Stimulated activated CD4-positive, alpha-beta T cell treated with anti-CD3 and anti-CD28 coated beads, Interleukin-15, amount 100 ng/mL, for 1 hour (primary cell): ENCODE measurements around the gene RIMBP2.

Source experiments
- DNase-seq, 2 donors: peaks; one replicate each; pipeline ENCODE4 v3.0.0-alpha.2; 2020; ENCODE audit warnings: low read depth in 1 of 2, low spot score in 1 of 2

Gene RIMBP2

DNA sequence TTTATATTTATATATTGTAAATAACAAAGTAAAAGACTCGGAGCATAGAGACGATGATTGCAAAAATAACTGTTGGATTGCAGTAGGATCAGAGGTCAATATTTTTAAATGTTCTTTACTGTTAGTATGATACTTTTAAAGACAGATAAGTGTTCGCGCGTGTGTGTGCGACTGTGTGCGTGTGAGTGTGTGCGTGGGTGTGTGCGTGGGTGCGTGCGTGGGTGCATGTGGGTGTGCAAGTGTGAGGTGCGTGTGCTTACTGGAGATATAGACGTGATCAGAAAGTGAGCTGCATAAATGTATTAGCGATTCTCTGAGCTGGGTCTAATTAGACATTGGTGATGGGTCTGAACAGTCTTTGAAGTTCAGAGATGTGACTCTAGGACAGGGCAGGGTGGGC is 142.9 kb downstream of the RIMBP2 start:
- DNase-seq = no peak

DNA sequence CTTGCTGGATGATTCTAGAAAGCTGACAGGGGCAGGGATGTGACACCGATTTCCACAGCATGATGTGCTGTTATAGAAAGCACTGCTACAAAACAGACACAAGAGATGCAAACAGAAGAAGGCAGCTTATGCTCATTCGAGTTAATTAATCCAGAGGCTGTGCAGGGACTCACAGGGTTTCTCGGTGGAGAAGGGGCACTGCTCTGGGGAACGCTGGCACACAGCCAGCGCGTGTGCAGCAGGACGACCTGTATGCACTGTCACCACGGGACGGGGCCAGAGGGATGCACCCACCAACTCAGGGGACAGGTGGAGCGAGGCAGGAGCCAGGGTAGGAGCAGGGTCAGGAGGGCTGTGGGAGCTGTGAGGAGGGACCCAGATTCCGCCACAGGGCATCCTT is 143.5 kb downstream of the RIMBP2 start:
- DNase-seq = no peak

DNA sequence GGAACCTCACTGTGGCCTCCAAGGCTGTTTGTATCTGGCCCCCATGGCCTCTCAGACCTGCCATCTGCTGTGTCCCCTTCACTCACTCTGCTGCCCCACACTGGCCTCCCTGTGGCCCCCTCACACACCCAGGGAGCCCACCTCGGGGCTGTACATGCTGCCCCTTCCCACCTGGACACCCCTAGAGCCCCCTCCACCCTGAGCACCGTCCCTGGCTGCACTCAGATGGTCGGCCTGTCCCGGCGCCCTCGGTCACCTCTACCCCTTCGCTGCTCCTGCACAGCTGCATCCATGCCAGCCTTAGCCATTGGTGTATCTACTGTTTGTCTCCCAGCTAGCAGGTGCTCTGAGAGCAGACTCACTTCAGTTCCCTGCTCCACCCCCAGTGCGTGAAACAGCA is 144.4 kb downstream of the RIMBP2 start:
- no peak for DNase-seq

DNA sequence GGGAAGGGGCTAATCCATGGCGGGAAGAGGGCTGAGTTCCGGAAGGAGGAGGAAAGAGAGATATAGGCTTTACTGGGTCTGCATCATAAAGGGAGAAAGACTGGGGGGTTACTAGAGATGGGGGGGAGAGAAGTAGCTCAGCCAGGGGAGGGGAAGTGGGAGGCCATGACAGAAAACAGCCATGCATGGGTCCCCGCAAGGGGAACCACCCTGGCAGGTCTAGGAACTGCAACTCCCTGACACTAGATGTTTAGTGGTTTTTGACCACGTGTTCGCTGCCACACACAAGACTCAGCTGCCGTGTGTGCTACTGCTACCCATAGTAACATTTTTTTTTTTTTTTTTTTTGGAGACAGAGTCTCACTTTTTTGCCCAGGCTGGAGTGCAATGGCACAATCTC is 145.0 kb downstream of the RIMBP2 start:
- no peak for DNase-seq

DNA sequence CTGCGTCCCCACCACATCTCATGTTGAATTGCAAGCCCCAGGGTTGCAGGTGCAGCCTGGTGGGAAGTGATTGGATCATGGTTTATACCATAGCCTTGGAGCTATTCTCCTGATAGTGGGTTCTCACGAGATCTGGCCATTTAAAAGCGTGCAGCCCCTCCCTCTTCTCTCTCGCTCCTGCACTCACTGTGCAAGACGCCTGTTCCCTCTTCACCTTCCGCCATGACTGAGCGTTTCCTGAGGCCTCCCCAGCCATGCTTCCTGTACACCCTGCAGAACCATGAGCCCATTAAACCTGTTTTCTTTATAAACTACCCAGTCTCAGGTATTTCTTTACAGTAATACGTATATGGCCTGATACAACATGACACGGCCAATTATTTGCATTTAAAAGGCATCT is 146.6 kb downstream of the RIMBP2 start:
- DNase-seq = no peak

DNA sequence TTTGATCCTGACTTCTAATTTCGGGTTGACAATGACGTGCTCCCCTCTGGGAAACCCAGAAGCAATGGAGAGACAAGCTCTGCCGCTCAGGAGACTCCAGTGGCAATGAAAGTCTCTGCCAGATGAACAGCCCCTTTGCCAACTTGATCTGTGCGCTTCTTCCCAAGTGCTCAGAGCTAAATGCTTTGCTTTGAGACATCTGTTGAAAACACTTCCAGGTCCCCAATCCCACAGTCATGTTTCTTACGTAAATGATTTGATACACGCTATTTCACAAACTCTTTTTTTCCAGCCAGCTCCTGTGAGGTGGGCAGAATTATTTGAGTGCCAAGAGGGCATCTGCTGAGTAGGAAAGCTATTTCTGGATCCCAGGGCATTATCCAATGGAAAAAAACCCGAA is 147.6 kb downstream of the RIMBP2 start:
- DNase-seq = no peak

DNA sequence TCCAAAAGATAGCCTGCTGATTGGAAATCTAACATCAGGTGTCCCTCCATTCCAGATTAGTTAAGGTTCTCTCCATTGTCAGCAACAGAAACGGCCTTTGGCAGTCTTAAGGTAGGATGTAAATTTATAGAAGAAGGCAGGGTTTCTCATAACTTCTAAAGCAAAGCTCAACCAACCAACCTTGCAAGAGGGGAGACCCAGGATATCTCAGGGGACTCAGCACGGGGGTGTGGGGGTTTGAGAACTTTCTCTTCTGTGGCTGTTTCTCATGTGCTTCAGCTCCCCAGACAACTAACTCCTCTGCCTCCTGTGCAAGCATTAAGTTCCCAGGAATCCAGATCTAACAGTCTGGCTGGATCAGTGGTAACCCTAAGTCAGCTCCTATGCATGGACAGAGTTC is 148.1 kb downstream of the RIMBP2 start:
- DNase-seq = no peak

DNA sequence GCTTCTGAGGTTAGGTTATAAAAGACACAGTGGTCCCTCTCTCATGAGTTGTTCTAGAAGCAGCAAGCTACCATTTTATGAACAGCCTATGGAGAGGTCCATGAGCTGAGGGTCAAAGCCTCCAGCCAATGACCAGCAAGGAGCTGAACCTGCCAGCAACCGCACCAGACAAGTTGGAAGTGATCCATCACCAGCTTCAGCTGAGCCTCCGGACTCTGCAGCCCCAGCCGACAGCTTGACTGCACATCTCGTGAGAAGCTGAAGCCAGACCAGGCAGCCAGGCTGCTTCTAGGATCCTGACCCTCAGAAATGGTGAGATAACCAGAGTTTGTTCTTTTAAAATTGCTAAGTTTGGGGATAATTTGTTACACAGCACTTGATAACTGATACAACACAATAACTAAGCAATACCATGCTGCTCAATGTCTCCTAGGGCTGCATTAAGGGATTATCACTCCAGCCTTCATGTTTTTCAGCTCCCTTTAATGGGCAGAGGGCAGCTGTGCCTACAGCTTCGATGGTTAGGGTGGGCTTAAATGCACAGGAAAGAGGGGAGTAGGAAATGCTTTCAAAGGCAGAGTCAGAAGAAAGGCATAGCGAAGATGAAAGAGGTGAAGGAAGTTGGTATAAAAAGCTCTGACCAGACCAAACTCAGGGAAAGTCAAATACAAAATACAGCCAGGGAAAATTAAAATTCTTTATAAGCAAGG is 149.5 kb downstream of the RIMBP2 start:
- DNase-seq = no peak

DNA sequence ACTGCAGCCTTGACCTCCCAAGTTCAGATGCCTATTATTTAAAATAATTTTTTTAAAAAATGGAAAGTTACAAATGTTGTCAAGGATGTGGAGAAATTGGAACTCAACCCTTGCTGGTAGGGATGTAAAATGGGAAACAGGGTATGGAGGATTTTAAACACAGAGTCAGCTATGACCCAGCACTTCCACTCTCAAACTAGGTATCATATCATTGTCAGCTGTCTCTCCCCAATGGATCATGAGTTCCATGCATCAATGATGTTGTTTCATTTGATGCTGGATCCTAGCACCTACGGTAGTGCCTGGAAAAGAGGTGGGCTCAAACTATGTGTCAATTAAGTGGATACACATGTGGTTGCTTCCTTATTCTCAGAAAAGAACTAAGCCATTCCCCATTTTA is 150.9 kb downstream of the RIMBP2 start:
- no peak for DNase-seq

DNA sequence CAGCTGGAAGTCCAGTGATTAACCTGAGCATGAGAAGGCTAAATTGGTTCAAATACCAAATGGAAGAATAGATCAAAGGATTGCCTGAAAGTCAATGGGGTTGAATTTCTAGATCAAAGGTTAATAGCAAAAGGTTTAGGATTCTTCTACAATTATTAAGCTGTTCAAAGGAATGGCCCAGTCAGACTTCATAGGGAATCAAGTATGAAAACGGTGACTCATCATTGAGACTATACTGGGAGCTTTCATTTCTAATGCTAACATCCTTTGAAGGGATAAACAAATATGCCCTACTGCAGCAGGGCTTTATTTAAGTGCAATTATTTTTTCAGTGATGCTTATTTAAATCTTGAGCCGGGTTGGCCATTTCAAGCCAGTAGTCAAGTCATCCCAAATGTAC is 152.8 kb downstream of the RIMBP2 start:
- DNase-seq = no peak

DNA sequence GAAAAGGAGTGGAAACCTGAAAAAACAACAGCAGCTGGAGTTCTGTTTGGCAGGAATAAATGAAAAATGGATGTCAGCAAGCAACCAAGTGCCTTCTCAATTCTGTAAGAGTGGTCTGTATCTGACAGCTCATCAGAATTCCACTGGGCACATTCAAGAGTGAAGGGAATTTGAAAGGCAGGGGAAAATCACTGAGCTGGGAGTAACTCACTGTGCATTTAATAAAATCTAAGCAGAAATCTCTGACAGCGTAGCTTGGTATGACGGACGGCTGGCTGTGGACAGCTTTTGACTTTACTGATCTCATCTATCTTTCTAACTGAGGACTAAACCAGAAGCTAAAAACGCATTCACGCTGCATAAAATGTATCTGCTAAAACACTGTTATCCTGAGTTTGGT is 153.4 kb downstream of the RIMBP2 start:
- no peak for DNase-seq

DNA sequence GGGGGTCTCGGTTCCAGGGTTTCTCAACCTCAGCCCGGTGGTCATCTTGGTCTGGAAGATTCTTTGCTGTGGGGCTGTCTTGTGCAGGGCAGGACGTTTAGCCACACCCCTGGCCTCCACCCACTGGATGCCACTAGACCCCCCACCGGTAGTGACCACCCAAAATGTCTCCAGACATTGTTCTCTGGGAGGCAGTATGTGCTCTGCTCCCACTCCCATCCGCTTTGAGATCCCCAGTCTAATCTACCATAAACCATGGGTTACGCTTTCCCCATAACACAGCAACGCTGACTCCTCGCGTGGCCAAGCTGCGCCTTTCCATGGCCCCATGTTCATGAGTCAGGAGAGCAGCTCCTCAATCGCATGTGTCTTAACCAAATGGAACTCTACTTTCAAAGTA is 155.8 kb downstream of the RIMBP2 start:
- DNase-seq = no peak

DNA sequence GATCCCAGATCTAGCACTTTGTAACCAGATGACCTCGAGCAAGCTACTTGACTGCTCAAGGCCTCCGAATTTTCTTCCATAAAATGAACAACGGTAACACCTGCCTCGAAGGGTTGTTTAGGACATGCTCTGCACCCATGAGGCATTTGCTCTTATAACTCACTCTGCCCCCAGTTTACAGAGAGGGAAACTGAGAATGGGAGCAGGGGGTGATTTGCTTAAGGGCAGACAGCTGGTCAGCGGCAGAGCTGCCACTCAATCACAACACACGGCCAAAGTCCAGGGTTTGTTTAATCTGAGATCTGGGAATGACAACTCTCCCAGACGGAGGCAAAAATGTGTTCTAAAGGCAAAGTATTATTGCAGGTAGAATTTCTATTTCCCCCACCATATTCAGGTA is 156.3 kb downstream of the RIMBP2 start:
- DNase-seq = no peak

DNA sequence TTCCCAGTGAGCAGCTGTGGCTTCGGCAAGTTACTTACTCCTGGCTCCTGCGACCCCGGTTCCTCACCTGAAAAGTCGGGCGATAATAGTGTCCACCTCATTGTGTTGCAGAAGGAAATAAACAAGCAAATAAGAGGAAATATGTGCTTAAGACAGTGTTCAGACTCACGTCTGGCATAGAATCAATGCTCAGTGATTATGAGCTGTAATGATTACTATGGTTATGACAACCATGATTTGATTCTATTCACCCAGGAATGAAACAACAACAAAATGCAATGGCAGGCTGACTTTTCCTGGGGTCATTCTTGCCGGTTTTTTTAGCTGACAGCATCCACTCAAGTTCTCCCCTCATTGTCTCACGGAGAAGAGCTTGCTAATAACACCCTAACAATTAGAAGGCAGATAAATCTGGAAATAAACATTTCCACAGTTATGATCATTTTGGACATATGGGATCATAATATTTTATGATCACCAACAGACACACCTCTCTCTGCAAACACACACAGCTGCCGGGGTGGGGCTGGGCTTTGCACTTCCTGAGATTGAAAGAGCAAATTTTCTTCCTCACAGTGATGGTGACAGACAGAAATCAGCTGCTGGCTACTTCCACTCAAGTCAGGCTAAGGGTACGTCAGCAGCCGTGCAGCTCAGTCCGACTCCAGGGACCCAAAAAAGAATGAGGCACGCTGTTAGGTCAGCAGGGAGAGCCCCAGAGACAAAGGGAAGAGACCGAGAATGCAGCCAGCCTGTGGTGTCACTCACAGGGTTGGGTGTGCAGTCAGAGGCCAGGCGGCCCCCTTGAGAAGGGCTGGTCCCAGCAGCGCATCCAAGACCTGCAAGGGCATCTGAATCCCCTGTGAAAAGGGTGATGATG is 158.0 kb downstream of the RIMBP2 start:
- no peak for DNase-seq

DNA sequence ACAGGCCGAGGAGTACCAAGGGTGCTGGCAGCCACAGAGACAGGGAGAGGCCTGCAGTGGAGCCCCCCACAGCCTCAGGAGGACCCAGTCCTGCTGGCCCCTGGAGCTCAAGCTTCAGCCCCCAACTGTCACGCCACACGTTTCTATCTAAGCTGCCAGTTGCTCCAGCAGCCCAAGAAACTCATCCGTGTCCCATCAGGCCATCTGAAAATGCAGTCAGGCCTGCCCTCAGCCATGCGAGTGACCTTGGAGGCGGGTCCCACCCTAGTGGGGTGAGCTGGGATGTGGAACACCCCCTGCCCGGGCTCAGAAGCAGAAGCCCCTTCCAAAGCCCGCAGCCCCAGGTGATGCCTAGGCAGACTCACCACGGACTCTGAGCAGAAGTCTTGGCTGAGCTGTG is 158.9 kb downstream of the RIMBP2 start:
- no peak for DNase-seq

DNA sequence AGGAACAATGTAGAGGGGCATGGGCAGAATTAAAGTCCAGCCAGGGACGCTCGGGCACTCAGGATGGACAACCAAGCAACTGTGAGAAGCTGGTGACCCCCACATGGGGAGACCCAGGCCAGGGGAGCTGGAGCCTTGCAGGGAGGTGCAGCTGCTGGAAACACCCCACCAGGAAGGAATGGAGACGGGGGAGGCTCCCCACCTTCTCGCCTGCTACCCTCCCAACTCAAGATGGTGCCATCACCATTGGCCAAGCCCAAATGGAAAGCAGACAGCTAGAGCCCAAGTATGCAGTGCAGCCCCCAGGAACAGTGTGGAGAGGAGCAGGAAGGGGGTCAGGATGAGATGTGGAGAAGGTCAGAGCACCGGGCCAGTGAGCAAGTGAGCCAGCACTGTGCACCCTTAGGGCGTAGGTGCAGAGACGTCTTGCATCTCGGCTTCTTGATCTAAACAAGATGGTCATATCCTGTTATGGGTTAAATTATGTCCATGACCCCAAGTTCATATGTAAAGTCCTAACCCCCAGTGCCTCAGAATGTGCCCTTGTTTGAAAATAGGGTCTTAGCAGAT is 159.5 kb downstream of the RIMBP2 start:
- DNase-seq = no peak

DNA sequence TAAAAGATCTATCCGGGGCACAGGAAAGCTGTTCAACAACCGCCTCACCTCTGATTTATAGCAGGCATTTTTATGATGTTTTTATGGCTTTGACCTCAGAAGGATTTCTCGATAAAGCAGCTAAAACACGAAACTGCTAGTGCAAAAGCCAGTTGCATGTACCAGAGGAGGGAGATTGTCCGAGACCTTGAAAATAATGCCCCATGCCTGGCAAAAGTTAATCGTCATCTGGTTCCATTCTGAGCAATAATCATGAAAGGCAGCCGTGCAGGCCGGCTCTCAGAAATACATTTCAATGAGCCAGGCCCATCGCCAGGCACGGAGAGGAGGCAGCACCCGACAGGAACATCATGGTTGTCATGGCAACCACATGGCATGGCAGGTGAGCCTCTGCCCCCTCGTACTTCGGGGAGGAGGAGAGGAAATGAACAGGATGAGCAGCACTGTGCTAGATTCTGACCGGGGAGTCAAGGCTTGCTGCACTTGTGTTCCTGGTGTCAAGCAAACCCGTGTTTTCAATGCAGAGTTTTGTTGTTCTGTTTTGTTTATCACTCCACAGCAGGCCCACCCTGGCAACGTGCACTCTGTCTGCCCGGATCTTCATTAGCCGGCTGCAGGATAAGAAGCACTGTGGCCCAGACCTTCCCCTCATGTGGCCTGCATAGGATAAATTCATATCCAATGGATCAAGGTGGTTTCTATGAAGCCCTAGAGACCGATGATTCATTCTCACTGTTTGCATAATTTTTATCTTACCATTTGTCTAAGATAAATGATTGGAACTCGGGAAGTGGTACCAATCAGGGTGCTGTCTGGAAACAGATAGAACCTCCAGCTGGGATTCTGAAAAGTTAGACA is 160.2 kb downstream of the RIMBP2 start:
- DNase-seq = no peak

DNA sequence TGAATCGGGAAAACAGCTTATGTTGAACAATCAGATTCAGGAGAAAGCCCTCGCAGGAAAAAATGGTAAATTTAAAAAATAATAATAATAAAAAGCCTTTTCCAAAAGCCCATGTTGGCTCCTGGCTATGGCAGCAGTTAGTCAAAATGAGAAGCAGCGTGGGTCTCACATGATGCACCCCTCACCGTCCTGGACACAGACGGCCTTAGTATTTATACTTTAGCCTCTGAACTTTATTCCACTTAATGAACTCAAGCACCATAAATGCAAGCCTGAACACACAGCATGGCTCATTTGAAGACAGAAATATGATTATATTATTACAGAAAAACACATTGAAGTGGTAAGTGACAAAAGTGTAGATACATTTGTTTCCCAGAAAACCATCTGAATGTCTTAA is 160.9 kb downstream of the RIMBP2 start:
- no peak for DNase-seq

DNA sequence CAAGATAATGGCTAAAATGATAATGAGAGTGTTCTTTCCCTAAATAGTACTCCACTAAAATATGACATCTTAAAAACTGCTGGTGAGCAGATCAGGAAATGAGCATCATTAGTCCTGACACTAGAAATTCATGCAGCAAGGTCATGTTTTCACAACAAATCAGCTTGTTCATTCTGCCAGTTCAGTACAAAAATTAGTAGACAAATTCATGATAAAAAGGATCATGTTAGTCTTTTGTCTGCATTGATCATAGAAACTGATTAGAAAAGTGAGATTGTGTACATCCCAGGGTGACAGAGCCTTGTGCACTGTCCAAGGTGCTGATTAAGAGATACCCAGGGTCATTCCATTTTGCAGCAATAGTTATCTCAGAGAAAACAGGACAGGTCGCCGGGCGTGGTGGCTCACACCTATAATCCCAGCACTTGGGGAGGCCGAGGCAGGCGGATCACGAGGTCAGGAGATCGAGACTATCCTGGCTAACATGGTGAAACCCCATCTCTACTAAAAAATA is 163.6 kb downstream of the RIMBP2 start:
- no peak for DNase-seq

DNA sequence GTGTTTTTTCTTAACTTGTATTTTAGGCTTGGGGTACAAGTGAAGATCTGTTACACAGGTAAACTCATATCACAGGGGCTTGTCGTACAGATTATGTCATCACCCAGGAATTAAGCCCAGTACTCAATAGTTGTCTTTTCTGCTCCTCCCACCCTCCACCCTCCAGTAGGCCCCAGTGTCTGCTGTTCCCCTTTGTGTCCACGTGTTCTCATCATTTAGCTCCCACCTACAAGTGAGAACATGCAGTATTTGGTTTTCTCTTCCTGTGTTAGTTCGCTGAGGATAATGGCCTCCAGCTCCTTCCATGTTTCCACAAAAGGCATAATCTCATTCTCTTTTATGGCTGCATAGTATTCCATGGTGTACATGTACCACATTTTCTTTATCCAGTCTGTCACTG is 166.7 kb downstream of the RIMBP2 start:
- DNase-seq = no peak

DNA sequence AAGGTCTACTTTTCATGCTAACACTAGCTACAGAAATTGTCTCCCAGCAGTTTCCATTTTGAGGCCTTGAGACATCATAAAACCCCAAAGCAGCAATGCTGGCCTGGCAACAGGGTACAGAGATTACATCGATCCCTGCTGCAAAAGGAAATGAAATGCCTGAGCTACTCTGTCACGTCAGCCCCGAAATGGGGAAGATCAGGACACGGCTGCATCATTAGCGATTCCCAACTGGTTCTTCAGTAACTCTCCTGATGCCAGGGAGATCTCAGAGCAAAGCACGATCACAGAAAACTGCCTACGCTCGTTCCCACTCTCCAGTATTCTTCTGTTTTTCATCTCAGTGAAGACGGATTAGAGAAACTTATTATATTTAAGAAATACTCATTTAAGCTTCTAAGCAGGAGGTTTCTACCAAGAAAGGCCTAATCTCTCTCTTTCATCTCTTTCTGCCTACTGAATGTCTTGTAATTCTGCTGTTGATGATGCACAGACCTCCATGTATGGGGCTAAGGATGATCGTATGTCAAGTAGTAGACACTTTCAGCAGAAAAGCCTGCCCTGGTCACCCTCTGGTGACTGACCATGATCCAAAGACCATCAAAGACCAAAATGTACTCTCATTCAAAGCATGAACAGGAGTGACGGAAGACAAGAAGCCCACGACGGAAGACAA is 168.5 kb downstream of the RIMBP2 start:
- DNase-seq = no peak
